Keratinocyte (primary cell): ENCODE measurements around the gene CST6. TPM values are rescaled to one million over a fixed set of nuclear protein-coding genes. Genes with fewer than 3 reads are reported as not detected.

Experiments
- DNase-seq: peaks from one replicate; pipeline ENCODE4 v3.0.0-alpha.2; 2011; ENCODE audit warnings: low read depth, missing footprints, low spot score
- FAIRE-seq: peaks from 2 replicates; lab custom pipeline; 2011; peaks lifted over from hg19 to GRCh38; lab: Jason Lieb, UNC
- H2AFZ ChIP-seq: 2 replicates; pipeline ENCODE4 v1.6.0; 2012; ENCODE audit warnings: low read length, control low read depth, inconsistent platforms; ENCODE audit not compliant: control insufficient read depth
- H3K27ac ChIP-seq: 2 replicates; pipeline ENCODE4 v1.5.1; 2011; ENCODE audit warnings: low read length; ENCODE audit not compliant: control insufficient read depth, insufficient read depth
- H3K27me3 ChIP-seq: 3 replicates; pipeline ENCODE4 v1.6.0; 2011; ENCODE audit warnings: low read length; ENCODE audit not compliant: control insufficient read depth, insufficient read depth; ENCODE audit errors: extremely low read depth
- H3K36me3 ChIP-seq, 2 experiments: 2 replicates in 1 of 2; 3 replicates in 1 of 2; pipeline ENCODE4 v1.5.1; 2011; ENCODE audit warnings: low read length in 2 of 2, mild to moderate bottlenecking in 1 of 2; ENCODE audit not compliant: control insufficient read depth in 2 of 2, insufficient read depth in 2 of 2; ENCODE audit errors: extremely low read depth in 1 of 2
- H3K4me1 ChIP-seq: 3 replicates; pipeline ENCODE4 v1.5.1; 2011; ENCODE audit warnings: low read length; ENCODE audit not compliant: control insufficient read depth, insufficient read depth; ENCODE audit errors: extremely low read depth
- H3K4me2 ChIP-seq: 3 replicates; pipeline ENCODE4 v1.6.0; 2011; ENCODE audit warnings: low read depth, low read length; ENCODE audit not compliant: control insufficient read depth, insufficient read depth; ENCODE audit errors: extremely low read depth
- H3K4me3 ChIP-seq, 3 experiments: fragments of 200-600 bp in 1 of 3; sonication (generic) in 1 of 3; 2 replicates in 2 of 3; 3 replicates in 1 of 3; pipeline ENCODE4 v1.5.1; 2011 to 2016; ENCODE audit warnings: low read length in 3 of 3, mild to moderate bottlenecking in 3 of 3, control low read depth in 2 of 3, inconsistent platforms in 1 of 3, low read depth in 1 of 3, mixed read lengths in 1 of 3, mixed run types in 1 of 3, moderate library complexity in 1 of 3; ENCODE audit not compliant: control insufficient read depth in 2 of 3, insufficient read depth in 2 of 3; ENCODE audit errors: extremely low read depth in 1 of 3
- H3K79me2 ChIP-seq: 2 replicates; pipeline ENCODE4 v1.6.0; 2012; ENCODE audit warnings: low read length; ENCODE audit not compliant: control insufficient read depth, insufficient read depth
- H3K9ac ChIP-seq: 3 replicates; pipeline ENCODE4 v1.6.0; 2011; ENCODE audit warnings: low read length; ENCODE audit not compliant: control insufficient read depth, insufficient read depth; ENCODE audit errors: extremely low read depth
- H3K9me1 ChIP-seq: 3 replicates; pipeline ENCODE4 v1.6.0; 2011; ENCODE audit warnings: low read length; ENCODE audit not compliant: control insufficient read depth, insufficient read depth; ENCODE audit errors: extremely low read depth
- H3K9me3 ChIP-seq: 2 replicates; pipeline ENCODE4 v1.5.1; 2012; ENCODE audit warnings: low read depth, low read length; ENCODE audit not compliant: control insufficient read depth
- H4K20me1 ChIP-seq: 3 replicates; pipeline ENCODE4 v1.6.0; 2011; ENCODE audit warnings: low read length; ENCODE audit not compliant: control insufficient read depth, insufficient read depth; ENCODE audit errors: extremely low read depth
- CTCF ChIP-seq, 3 experiments: IDR thresholded peaks in 1 of 3; conservative IDR thresholded peaks in 1 of 3; optimal IDR thresholded peaks in 1 of 3; 2 replicates in 2 of 3; 3 replicates in 1 of 3; pipeline versions ENCODE3 to v1.5.1; 2011; ENCODE audit warnings: low read length in 3 of 3, mild to moderate bottlenecking in 3 of 3, moderate library complexity in 2 of 3, control low read depth in 1 of 3, inconsistent platforms in 1 of 3; ENCODE audit not compliant: insufficient read depth in 2 of 3; ENCODE audit errors: extremely low read depth in 1 of 3
- EZH2 ChIP-seq: IDR thresholded peaks from one replicate; pipeline ENCODE4 v1.6.1; 2012; ENCODE audit warnings: inconsistent platforms, mild to moderate bottlenecking, low read length, moderate library complexity
- dilution Hi-C: fragments of 300-500 bp; cut with MboI; formaldehyde crosslinking; loops from one replicate; pipeline ENCODE4 v1.7.0; 2020; ENCODE audit warnings: low sequenced_read_pairs; ENCODE audit not compliant: extremely low pct_ligation_motif_present
- polyA plus RNA-seq, 5 experiments: library from polyadenylated mRNA; depleted of rRNA in 3 of 5; stranded (reverse) in 3 of 5; stranded (forward) in 1 of 5; unstranded in 1 of 5; fragments of >200 nt; gene quantifications; 1 replicate in 1 of 5; 2 replicates in 3 of 5; 3 replicates in 1 of 5; pipeline versions ENCODE4 v1.2.1 to v1.2.3, GENCODE V29; 2011 to 2012; ENCODE audit warnings: missing spikeins in 2 of 5, low read depth in 1 of 5, low replicate concordance in 1 of 5

The CST6 gene
- polyA plus RNA-seq, 1 donor (not counting 4 experiments of a cell fraction or from before 2014, with no cell fraction given): 1.4 TPM

DNA sequence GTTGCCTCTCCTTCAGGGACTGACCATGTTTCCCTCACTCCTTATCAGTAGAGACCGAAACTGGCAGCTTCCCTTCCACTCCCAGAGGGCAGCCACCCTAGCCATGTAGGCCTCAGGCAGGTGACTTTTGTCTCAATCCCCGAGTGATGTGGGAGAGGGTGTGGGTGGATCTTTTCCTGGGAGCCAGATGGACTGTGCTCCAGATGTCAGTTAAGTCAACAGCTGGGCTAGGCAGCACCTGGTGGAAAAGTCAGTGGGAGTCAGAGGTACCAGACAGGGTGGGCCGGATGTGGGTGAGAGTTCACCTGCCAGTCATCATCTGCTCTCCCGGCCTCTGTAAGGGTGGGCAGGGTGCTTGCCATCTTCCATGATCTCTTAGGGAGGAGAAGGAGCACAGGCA, 7.6 kb upstream of the CST6 start:
- dilution Hi-C loops: no loop called here
- peaks cover 15 to 19% of the 10 kb centered on the region in 2 experiments for H3K36me3 ChIP-seq
- no peak overlapping the region for H3K4me2 ChIP-seq
- H3K9me1 ChIP-seq: peaks cover 2% of the 10 kb centered on the region
- DNase-seq (no peak), FAIRE-seq (no peak)
- no peaks in the 10 kb centered on the region for H4K20me1 ChIP-seq
- no peaks in the 10 kb centered on the region for H3K27me3 ChIP-seq
- H3K9ac ChIP-seq: no peak overlapping the region
- no peak overlapping the region for H3K4me3 ChIP-seq
- H3K79me2 ChIP-seq: peaks cover 40% of the 10 kb centered on the region
- no peaks in the 10 kb centered on the region for H3K9me3 ChIP-seq
- no peak for TF ChIP-seq CTCF (optimal IDR thresholded peaks at IDR 0.05 in 1 of 3, IDR thresholded peaks at IDR 0.05 in 1 of 3, conservative IDR thresholded peaks at IDR 0.05 in 1 of 3; ENCODE audit: extremely low read depth in 1 of 3, insufficient read depth in 2 of 3, low read length in 3 of 3)
- no peak for TF ChIP-seq EZH2
- no peak overlapping the region for H3K27ac ChIP-seq
- H3K4me1 ChIP-seq: peaks cover 26% of the 10 kb centered on the region
- no peak overlapping the region for H2AFZ ChIP-seq

DNA sequence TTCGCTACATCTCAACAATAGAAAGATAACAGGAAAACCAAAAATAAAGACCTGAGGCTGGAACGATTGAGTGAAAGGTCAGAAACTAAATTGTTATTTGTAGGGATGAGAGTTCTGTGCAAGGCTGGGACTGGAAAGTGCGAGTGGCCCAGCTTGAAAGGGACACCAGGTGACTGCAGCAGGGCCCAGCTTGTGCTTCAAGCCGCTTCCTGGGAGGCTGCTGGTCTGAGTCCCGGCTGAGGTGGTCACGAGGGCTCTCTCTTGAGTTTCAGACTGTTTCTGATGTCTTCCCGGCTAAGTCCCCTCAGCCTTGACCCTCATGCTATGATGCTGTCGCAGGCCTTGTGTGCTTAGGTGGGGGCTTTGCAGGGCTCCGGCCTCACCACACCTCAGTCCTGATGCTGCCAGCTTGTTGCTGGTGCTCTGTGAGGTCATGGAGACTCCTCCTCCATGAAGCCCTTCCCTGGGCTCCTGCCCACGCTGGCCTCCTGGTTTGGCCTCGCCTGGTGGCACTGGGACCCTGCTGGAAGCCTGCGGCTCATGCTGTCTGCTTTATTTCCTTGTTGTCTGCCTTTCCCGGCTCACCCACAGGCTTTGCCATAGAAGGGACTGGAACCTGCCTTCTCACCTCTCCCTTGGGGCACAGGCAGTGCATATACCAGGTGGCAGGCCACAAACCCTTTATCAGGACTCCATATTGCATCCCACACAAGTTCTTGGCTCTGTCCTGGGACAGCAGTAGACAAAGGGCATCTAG, 5.5 kb upstream of the CST6 start:
- dilution Hi-C loops: no loop called here
- H3K36me3 ChIP-seq: peaks cover 6 to 7% of the 10 kb centered on the region in 2 experiments
- no peaks in the 10 kb centered on the region for H4K20me1 ChIP-seq
- no peaks in the 10 kb centered on the region for H3K9me3 ChIP-seq
- no peak overlapping the region for H3K4me3 ChIP-seq
- peaks cover 27% of the 10 kb centered on the region for H3K4me1 ChIP-seq
- H3K9ac ChIP-seq: no peak overlapping the region
- FAIRE-seq (no peak), DNase-seq (no peak)
- TF ChIP-seq CTCF (optimal IDR thresholded peaks at IDR 0.05 in 1 of 3, IDR thresholded peaks at IDR 0.05 in 1 of 3, conservative IDR thresholded peaks at IDR 0.05 in 1 of 3; ENCODE audit: extremely low read depth in 1 of 3, insufficient read depth in 2 of 3, low read length in 3 of 3): no peak
- TF ChIP-seq EZH2: no peak
- H3K27ac ChIP-seq: no peak overlapping the region
- peaks cover 23% of the 10 kb centered on the region for H3K79me2 ChIP-seq
- no peak overlapping the region for H3K4me2 ChIP-seq
- H3K27me3 ChIP-seq: no peaks in the 10 kb centered on the region
- no peak overlapping the region for H2AFZ ChIP-seq
- H3K9me1 ChIP-seq: no peaks in the 10 kb centered on the region
